ENCODE results near the gene TMEM213. TPM values are rescaled to one million over a fixed set of nuclear protein-coding genes. Genes with fewer than 3 reads are reported as not detected.

TMEM213 gene
- total RNA-seq, 1 experiment from 2014 or later, result not detected

DNA sequence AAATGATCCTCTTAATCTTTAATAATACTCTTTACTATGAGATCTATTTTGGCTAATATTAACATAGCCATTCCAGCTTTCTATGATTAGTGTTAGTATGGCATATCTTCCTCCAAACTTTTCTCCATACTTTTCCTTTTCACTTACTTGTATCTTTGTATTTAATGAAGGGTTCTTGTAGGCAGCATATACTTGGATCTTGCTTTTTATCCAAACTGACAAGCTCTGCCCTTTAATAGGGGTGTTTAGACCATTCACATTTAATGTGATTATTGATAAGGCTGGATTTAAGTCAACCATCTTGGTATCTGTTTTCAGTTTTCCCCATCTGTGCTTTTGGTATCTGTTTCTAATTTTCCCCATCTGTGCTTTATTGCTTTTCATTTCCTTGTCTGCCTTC, 59.9 kb downstream of the TMEM213 start:
- CTCF ChIA-PET, result no interaction called here
- POLR2A ChIA-PET, result interaction anchor here (0.7 kb wide), 1 partner anchor 1450 kb away, joined by 3 read pairs; no protein-coding TSS in a partner anchor
- in situ Hi-C loops (cut with HindIII; ENCODE audit: low pct_unique_long_range_greater_than_20kb, low sequenced_read_pairs) (no loop called here), intact Hi-C loops (cut with micrococcal nuclease; ENCODE audit: unreplicated experiment) (no loop called here)
- H3K9me3 ChIP-seq (ENCODE audit: control insufficient read depth, insufficient read depth, low read depth, low read length), result no peaks in the 10 kb centered on the region
- H3K4me1 ChIP-seq (ENCODE audit: control insufficient read depth, insufficient read depth, low read length), result no peaks in the 10 kb centered on the region
- H3K27ac ChIP-seq (ENCODE audit: low read length), result no peak overlapping the region
- no peak for DNase-seq (ENCODE audit: low read depth, low spot score)
- no peak for ATAC-seq
- no peaks in the 10 kb centered on the region for H3K36me3 ChIP-seq (ENCODE audit: control insufficient read depth, insufficient read depth, low read length)
- H3K4me3 ChIP-seq (ENCODE audit: low read depth in 2 of 2, low read length in 2 of 2), result no peak overlapping the region
- no peak for TF ChIP-seq TCF7L2 (IDR thresholded peaks at IDR 0.05; ENCODE audit: low read depth, low read length)
- no peak for TF ChIP-seq POLR2AphosphoS5 (IDR thresholded peaks at IDR 0.05; ENCODE audit: low read depth, low read length)
- TF ChIP-seq, protein P1, sequence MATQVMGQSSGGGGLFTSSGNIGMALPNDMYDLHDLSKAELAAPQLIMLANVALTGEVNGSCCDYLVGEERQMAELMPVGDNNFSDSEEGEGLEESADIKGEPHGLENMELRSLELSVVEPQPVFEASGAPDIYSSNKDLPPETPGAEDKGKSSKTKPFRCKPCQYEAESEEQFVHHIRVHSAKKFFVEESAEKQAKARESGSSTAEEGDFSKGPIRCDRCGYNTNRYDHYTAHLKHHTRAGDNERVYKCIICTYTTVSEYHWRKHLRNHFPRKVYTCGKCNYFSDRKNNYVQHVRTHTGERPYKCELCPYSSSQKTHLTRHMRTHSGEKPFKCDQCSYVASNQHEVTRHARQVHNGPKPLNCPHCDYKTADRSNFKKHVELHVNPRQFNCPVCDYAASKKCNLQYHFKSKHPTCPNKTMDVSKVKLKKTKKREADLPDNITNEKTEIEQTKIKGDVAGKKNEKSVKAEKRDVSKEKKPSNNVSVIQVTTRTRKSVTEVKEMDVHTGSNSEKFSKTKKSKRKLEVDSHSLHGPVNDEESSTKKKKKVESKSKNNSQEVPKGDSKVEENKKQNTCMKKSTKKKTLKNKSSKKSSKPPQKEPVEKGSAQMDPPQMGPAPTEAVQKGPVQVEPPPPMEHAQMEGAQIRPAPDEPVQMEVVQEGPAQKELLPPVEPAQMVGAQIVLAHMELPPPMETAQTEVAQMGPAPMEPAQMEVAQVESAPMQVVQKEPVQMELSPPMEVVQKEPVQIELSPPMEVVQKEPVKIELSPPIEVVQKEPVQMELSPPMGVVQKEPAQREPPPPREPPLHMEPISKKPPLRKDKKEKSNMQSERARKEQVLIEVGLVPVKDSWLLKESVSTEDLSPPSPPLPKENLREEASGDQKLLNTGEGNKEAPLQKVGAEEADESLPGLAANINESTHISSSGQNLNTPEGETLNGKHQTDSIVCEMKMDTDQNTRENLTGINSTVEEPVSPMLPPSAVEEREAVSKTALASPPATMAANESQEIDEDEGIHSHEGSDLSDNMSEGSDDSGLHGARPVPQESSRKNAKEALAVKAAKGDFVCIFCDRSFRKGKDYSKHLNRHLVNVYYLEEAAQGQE (IDR thresholded peaks at IDR 0.05; ENCODE audit: insufficient read depth in 1 of 2, low read depth in 2 of 2, low read length in 1 of 2), result no peak
- TF ChIP-seq, protein P2, sequence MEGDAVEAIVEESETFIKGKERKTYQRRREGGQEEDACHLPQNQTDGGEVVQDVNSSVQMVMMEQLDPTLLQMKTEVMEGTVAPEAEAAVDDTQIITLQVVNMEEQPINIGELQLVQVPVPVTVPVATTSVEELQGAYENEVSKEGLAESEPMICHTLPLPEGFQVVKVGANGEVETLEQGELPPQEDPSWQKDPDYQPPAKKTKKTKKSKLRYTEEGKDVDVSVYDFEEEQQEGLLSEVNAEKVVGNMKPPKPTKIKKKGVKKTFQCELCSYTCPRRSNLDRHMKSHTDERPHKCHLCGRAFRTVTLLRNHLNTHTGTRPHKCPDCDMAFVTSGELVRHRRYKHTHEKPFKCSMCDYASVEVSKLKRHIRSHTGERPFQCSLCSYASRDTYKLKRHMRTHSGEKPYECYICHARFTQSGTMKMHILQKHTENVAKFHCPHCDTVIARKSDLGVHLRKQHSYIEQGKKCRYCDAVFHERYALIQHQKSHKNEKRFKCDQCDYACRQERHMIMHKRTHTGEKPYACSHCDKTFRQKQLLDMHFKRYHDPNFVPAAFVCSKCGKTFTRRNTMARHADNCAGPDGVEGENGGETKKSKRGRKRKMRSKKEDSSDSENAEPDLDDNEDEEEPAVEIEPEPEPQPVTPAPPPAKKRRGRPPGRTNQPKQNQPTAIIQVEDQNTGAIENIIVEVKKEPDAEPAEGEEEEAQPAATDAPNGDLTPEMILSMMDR (IDR thresholded peaks at IDR 0.05), result no peak
- TF ChIP-seq SIN3A (IDR thresholded peaks at IDR 0.05; ENCODE audit: borderline replicate concordance, insufficient read depth, low read depth, low read length), result no peak
- H3K27me3 ChIP-seq (ENCODE audit: control insufficient read depth, insufficient read depth, low read length), result no peaks in the 10 kb centered on the region
- no TSS peak for BruUV-seq (replicated peaks)

DNA sequence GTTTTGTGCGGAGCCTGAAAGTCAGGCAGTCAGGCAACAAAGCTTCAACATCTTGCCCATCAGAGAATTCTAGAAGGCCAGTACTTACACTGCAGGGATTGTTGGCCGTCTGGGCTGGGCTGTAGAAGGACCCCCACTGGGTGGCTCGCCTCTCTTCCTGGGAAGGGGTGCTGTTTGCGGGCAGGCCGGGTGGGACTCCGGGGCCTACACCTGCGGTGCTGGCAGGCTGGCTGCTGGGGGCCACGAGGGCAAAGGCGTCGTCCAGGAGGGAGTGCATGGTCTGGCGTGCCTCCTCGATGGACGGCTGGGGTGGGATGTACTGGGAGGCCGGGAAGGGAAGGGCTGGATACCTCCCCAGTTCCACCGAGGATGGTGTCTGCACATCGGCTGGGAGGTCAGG, 63.3 kb downstream of the TMEM213 start:
- no peak for ATAC-seq
- CTCF ChIA-PET, result no interaction called here

More for the DNA sequence above, 63.3 kb downstream of the TMEM213 start:
- H3K36me3 ChIP-seq (ENCODE audit: control insufficient read depth, insufficient read depth, low read length), result no peaks in the 10 kb centered on the region
- POLR2A ChIA-PET, result no interaction called here
- no peaks in the 10 kb centered on the region for H3K9me3 ChIP-seq (ENCODE audit: control insufficient read depth, insufficient read depth, low read depth, low read length)
- in situ Hi-C loops (cut with HindIII; ENCODE audit: low pct_unique_long_range_greater_than_20kb, low sequenced_read_pairs), result no loop called here
- H3K27me3 ChIP-seq (ENCODE audit: control insufficient read depth, insufficient read depth, low read length), result no peaks in the 10 kb centered on the region
- DNase-seq (ENCODE audit: low read depth, low spot score), result no peak
- no TSS peak for BruUV-seq (replicated peaks)
- H3K4me3 ChIP-seq (ENCODE audit: low read depth in 2 of 2, low read length in 2 of 2), result no peak overlapping the region
- no peak overlapping the region for H3K27ac ChIP-seq (ENCODE audit: low read length)
- intact Hi-C loops (cut with micrococcal nuclease; ENCODE audit: unreplicated experiment), result no loop called here
- H3K4me1 ChIP-seq (ENCODE audit: control insufficient read depth, insufficient read depth, low read length), result no peaks in the 10 kb centered on the region
- TF ChIP-seq, protein P2 (IDR thresholded peaks at IDR 0.05), result no peak
- no peak for TF ChIP-seq SIN3A (IDR thresholded peaks at IDR 0.05; ENCODE audit: borderline replicate concordance, insufficient read depth, low read depth, low read length)
- TF ChIP-seq, protein P1 (IDR thresholded peaks at IDR 0.05; ENCODE audit: insufficient read depth in 1 of 2, low read depth in 2 of 2, low read length in 1 of 2), result no peak
- TF ChIP-seq POLR2AphosphoS5 (IDR thresholded peaks at IDR 0.05; ENCODE audit: low read depth, low read length), result no peak
- no peak for TF ChIP-seq TCF7L2 (IDR thresholded peaks at IDR 0.05; ENCODE audit: low read depth, low read length)
